H54 (cell line): ENCODE results near the gene EPB41.
"Not testable (repeated sequence)": the region's sequence is repeated elsewhere in the genome, so short reads cannot be mapped to it uniquely, and the experiment has no call there.

ENCODE experiments used
- DNase-seq: peaks from one replicate; pipeline ENCODE4 v3.0.0; 2011; ENCODE audit warnings: low spot score, mixed read lengths; ENCODE audit not compliant: insufficient read length
- FAIRE-seq: peaks from 3 replicates; lab custom pipeline; 2011; peaks lifted over from hg19 to GRCh38; lab: Jason Lieb, UNC
- POLR2A ChIP-seq: IDR thresholded peaks from 2 replicates; pipeline ENCODE4 v1.6.1; 2011; ENCODE audit warnings: low read depth, mild to moderate bottlenecking, low read length

The EPB41 gene

DNA sequence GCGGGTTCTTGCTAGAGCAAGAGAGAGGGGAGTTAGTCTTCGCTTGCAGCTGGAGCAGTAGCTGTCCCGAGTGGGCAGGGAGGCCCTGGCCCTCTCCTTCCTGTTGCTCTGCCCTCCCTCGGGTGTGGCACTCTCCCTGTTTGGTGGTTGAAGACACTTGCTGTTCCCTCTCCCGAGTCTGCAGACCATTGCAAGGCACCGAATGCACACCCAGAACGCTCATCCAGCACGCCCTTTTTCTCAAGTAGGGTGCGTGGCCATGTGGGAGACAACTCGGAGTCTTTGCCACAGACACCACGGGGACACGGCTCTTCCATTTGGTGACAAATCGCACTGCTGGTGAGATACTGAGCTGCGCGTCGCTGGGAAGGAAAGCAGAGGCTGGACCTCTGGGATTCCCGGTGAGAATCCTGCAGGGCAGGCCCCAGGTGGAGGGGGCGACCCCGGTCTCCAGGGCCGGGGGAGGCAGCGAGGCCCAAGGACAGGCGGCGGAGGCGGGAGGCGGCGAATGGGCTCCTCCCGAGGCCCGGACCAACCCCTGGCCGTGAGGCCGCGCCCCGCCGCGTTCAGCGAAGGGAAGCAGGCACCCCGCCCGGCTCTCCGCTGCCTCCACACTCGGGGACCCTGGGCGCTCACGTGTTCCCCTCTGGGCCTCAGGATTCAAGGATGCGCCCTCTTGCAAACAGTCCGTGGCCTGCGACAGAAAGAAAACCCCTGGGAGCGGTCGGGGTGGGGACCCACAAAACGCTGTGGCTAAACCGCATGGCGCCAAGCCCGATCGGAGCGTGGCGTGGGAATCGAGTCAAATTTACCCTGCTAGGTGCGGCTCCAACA is 219.7 kb downstream of the EPB41 start:
- TF ChIP-seq POLR2A, result no peak
- no peak for FAIRE-seq
- no peak for DNase-seq

DNA sequence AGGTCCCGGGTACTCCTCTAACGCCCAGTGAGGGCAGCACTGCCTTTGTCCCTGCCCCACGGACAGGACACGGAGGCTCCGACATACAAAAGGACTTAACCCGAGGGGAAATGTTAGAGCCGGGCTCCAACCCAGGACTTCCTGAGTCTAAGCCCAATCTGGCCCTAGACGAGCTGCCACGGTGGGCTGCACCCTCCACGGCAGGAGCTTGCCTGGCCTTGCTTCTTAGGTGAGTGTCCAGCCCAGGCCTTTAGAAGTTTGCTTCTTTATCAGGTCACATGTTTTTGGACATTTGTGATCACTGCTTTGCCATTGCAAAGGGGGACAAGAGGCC is 220.3 kb downstream of the EPB41 start:
- FAIRE-seq, result no peak
- no peak for TF ChIP-seq POLR2A
- no peak for DNase-seq

DNA sequence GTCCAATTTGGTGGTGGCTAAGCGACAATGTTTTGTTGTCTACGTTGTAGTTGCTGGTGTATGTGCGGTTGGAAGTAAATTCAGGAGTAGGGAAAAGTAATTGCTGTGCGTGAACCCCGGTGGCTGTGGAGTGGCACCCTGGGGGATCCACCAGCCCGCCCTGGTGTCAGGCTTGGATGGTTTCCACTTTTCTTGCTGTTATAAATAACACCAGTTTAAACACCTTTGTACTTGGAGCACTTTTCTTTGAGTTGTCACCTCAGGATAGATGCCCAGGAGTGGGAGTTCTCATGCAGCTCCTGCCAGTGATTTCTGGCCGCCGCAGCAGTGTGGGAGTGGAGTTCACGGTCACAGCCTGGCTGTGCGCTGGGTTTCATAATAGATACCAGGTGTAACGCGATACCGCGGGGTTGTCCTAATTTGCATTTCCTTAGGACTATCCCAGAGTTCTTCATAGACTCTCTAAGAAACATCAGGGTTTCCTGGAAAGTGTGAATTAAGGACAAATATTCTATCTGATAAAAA is 222.1 kb downstream of the EPB41 start:
- no peak for DNase-seq
- no peak for TF ChIP-seq POLR2A
- FAIRE-seq, result no peak

DNA sequence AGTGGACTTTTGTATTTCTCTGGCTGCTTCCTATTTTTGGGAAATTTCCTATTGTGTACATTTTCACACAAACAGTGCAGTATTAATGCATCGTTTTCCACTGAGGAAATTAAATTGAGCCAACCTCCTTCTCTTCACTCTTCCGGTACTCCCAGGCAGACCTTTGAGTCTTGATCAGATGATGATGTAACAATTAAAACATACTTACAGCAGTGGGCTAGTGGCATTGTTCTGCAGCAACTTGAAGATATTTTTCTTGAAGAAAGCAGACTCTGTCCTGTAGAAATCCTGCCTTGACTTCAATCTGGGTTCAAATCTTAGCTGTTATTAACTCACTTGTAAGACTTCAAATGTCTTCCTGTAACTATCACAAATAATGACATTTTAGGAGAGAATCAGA is 228.3 kb downstream of the EPB41 start:
- DNase-seq (no peak), FAIRE-seq (no peak)
- no peak for TF ChIP-seq POLR2A

DNA sequence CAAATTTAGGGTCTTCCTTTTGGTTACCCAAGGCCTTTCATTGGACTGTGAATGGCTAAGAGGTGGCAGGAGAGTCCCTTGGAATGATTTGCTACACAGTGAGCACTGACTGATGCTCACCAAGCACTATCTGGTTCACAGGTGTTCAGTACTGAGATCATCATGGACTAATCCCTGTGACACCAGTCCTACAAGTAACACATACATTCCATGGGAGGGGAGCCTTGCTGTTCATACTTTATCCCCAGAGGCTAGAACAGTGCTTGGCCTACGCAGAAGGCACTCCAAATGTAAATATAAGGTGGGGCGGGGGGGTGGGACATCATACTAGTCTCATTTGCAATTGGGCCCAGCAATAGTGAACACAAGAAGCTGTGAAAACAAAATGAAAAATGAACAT is 229.8 kb downstream of the EPB41 start:
- DNase-seq (no peak), FAIRE-seq (no peak)
- no peak for TF ChIP-seq POLR2A

DNA sequence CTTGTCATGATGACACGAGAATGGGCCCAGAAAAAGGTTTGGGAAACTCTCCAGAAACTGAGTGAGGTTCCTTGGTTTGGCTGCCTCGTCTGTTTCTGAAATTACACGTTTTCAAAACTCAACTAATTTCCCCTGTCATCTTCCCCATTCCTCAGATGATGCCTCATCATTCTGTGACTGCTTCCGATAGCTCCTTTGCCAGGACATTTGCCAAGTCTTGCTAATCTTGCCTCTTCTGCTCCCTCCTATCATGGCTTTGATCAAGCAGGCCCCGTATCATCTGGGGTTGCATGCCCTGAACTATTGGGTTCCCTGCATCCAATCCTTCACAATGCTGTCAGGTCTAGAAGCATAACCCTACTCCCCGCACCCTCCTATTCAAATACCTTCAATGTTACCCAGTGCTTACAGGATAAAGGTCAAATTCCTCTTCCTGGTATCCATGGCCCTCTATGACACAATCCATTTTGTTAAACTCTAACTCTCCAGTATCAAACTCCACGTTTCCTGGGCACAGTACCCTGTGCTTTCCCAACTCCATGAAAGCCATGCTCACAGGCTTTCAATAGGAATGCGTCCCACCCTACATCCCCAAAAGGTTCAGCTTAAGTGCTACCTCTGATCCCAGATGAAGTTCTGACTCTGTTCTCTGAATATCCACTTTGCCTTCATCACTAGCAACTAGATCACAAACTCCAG is 231.5 kb downstream of the EPB41 start:
- DNase-seq, result no peak
- TF ChIP-seq POLR2A, result no peak
- FAIRE-seq, result peak; percentile 65

DNA sequence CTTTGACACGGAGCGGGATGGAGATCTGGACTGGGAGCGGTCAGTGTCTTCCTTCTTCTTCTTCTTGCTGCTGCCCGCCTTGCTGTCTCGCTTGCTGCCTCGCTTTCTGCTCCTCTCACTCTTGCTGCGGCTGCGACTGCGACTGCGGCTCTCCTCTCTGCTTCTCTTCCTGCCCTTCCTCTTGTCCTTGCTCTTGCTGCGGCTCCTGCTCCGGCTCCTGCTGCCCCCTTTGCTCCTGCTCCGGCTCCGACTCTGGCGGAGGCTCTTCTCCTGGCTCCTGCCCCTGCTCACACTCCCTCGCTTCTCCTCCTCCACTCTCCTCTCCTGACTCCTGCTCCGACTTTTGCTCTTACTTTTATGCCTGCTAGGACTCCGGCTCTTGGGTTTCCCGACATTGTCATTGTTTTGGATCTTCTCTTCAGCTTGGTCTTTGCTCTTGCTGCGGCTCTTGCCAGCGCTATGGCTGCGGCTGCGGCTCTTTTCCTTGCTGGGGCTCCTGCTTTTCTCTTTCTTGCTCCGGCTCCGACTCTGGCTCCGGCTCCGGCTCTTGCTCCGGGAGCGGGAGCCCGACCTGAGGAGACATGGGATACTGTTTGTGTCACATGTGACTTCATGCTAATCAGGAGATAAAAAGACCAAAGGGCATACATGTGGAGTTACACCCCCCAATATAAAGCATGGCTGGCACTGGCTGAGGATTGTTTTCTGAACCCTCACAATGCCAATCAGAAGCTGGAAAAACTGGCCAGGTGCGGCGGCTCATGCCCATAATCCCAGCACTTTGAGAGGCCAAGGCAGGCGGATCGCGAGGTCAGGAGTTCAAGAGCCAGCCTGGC is 234.5 kb downstream of the EPB41 start:
- FAIRE-seq (no peak), DNase-seq (no peak)
- TF ChIP-seq POLR2A, result no peak

DNA sequence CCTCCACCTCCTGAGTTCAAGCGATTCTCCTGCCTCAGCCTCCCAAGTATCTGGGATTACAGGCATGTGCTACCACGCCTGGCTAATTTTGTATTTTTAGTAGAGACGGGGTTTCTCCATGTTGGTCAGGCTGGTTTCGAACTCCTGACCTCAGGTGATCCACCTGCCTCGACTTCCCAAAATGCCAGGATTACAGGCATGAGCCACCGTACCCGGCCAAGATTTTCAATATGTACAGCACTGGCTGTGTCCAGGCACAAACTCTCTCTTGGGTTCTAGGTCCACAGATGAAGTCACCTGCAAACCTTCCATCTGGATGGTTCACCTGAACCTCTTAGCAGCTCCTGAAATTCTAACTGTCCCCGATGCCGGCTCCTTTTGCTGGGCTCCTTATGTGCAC is 236.0 kb downstream of the EPB41 start:
- not testable (repeated sequence) for FAIRE-seq, DNase-seq

DNA sequence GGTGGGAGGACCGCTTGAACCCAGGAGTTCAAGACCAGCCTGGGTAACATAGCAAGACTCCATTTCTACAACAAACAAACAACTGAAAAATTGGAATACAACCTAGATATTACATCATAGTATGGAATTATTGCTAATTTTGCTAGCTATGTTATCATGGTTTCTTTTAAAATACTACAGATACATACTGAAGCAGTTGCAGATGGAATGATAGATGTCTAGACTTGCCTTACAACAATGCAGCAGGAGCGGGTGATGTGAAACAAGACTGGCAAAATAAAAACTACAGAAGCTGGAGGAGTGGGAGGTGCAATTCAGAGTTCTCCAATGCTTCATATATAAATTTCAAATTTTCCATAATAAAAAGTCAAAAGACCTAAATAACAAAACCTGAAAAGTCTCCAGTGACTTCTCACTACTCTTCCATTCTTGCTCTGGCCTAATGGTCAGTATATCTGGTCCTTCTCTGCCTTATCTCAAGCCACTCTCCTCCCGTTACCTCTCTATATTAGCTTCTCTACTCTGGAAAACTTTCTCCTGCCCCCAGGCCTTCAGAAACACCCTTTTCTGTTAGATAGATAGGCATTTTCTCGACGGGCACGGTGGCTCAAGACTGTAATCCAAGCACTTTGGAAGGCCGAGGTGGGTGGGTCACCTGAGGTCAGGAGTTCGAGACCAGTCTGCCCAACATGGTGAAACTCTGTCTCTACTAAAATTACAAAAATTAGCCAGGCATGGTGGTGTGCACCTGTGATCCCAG is 237.9 kb downstream of the EPB41 start:
- DNase-seq (no peak), FAIRE-seq (no peak)
- no peak for TF ChIP-seq POLR2A

DNA sequence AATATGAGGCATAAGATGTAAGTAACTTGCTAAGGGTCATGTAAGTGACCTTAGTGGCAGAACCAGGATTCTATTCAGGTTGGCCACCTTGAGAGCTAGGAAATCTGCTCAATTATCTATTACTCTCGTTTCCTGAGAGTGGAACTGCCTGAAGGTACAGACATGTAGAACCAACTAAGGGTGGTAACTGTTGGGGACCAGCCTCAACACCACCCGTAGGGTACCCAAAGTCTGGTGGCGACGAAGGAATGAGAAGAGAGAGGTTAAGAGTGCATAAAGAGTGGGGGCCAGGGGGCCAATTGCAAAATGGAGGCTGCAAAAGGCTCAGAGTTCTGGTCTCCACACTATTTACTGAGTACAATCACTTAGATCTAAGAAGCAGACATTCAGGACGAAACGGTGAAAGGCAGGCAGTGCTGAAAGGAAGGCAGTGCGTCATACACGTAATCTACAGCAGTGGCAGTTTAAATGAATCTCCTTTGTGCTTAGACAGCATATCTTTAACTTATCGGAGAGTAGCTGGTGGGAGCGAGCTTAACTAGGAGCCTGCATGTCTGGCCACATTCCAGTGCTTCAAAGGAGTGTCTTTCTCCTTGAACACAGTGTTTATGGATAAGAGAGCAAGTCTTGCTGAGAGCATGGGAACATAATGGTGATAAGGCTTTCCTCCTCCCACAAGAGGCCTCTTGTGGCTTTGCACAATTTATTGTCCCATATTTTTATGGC is 242.3 kb downstream of the EPB41 start:
- DNase-seq, result no peak
- TF ChIP-seq POLR2A, result no peak
- no peak for FAIRE-seq

DNA sequence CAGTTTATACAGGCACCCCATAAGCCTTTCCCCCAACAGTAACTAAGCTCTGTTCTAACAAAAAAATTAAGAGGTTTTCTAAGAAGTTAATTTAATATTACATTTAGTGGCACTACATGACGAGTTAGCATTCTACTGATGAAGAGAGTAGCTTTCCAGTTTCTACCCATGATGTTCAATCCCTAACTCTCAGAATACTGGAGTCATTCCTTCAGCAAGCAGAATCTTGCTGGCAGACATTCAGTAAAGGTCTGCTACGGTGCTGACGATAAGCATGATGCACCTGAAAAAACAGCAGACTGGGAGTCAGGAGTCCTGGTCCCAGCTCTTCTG is 242.9 kb downstream of the EPB41 start:
- no peak for TF ChIP-seq POLR2A
- no peak for DNase-seq
- FAIRE-seq, result no peak

DNA sequence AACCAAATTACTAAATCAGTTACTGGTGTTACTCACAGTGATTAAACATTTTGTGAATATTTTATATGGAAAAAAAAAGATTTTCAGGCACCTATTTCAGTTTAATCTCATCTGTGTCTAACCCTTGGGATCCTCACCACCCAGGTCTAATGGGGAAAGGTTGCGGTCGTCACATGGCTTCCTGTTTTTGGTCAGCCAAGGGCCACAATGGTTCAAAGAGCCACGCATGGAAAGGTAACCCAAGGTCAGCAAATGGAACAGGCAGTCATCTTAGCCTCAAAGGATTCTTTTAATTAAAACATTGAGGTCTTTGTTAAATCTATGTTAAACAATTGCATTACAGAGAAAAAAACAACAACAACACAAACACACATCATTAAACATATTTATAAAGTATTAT is 245.4 kb downstream of the EPB41 start:
- no peak for TF ChIP-seq POLR2A
- no peak for DNase-seq
- FAIRE-seq, result no peak

DNA sequence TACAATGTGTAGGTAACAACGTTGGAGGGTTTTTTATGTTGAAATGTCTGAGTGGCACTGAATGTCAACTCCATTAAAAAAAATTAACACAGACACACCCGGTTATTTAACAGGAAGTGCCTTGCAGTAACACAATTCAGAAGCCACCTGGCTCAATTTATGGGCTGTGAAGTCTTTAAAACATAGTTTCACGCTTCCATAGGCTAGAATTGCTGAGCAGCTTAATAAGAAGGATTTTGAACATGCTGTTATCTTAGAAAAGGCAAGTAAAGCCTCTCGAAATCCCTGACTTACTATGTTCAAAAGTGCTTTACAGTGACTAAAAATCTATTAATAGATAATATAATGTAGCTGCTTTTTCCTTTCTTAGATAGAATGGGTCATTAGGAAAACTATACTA is 247.7 kb downstream of the EPB41 start:
- no peak for FAIRE-seq
- TF ChIP-seq POLR2A, result no peak
- DNase-seq, result no peak
